ENCODE measurements around the gene EBNA1BP2.

EBNA1BP2 gene

DNA sequence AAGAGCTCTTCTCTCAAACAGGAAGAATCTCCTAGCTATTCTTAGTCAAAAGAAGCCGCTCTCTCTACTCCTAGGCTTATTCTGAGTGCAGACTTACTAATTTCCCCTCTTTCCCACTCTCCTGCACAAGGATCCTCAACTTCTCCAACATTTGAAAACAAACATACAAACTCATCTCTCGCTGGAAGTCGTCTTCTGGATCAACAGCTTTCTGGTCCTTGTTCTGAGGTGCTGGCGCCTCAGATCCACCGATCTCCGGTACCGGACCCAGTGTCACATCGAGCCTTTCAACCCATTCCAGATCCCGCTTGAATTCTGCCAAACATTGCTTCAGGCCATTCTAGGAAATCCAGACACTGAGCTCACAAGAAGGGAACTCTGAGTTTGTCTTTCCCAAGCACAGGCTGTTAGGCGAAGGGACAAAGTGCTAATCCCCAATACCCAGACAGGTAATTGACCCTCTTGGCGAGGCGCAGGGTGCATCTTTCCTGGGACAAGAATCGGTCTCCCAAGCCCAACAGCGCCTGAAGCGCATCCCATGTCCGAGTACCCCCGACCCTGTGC is 696 bp downstream of the EBNA1BP2 start:
- H3K9me3 ChIP-seq (ENCODE audit: control insufficient read depth, insufficient read depth, low read length) = no peaks in the 10 kb centered on the region
- H3K27ac ChIP-seq (ENCODE audit: low read depth, low read length) = no peak overlapping the region
- H3K4me1 ChIP-seq (ENCODE audit: control insufficient read depth, insufficient read depth, low read length) = peaks cover 3% of the 10 kb centered on the region; the same call in 1 of the 2 replicates
- peak overlapping the region; percentile 76; the same call in 1 of the 2 replicates for H3K9ac ChIP-seq (ENCODE audit: low read depth, low read length)
- H3K36me3 ChIP-seq (ENCODE audit: control insufficient read depth, insufficient read depth, low read length) = peaks cover 45% of the 10 kb centered on the region
- peak overlapping the region; percentile 96 for H3K4me3 ChIP-seq (ENCODE audit: low read depth, low read length)
- peaks cover 7% of the 10 kb centered on the region; the same call in 1 of the 2 replicates for H3K27me3 ChIP-seq (ENCODE audit: control insufficient read depth, insufficient read depth, low read length)

DNA sequence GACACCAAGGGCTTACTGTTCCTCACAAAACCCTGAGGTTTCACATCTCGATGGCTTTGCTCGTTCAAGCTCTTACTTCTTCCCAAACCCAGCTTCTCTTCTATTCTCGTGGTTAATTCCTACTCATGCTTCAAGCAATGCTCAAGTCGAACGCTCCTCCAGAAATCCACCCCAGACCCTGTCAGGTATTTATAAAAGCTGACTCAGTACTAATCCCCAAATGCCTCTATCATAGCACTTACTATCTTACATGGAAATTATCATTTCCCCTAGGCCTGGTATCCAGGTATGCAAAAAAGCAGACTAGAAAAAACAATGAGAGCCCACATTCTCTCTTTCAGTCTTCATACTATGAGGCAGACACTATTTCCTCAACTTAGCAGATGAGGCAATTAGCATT is 6.3 kb downstream of the EBNA1BP2 start:
- H3K27ac ChIP-seq (ENCODE audit: low read depth, low read length) = no peak overlapping the region
- H3K36me3 ChIP-seq (ENCODE audit: control insufficient read depth, insufficient read depth, low read length) = peaks cover 79% of the 10 kb centered on the region
- no peaks in the 10 kb centered on the region for H3K27me3 ChIP-seq (ENCODE audit: control insufficient read depth, insufficient read depth, low read length)
- no peak overlapping the region for H3K9ac ChIP-seq (ENCODE audit: low read depth, low read length)
- H3K4me3 ChIP-seq (ENCODE audit: low read depth, low read length) = no peak overlapping the region
- H3K9me3 ChIP-seq (ENCODE audit: control insufficient read depth, insufficient read depth, low read length) = no peaks in the 10 kb centered on the region
- no peaks in the 10 kb centered on the region for H3K4me1 ChIP-seq (ENCODE audit: control insufficient read depth, insufficient read depth, low read length)

- Histone ChIP-seq H3K27ac (ENCODE audit: low read depth, low read length) (no peak overlapping the region), H3K27me3 (ENCODE audit: control insufficient read depth, insufficient read depth, low read length) (no peaks in the 10 kb centered on the region), H3K4me1 (ENCODE audit: control insufficient read depth, insufficient read depth, low read length) (no peaks in the 10 kb centered on the region), H3K36me3 (ENCODE audit: control insufficient read depth, insufficient read depth, low read length) (peaks cover 73% of the 10 kb centered on the region), H3K9ac (ENCODE audit: low read depth, low read length) (no peak overlapping the region), H3K9me3 (ENCODE audit: control insufficient read depth, insufficient read depth, low read length) (no peaks in the 10 kb centered on the region), H3K4me3 (ENCODE audit: low read depth, low read length) (no peak overlapping the region)
Observed at GRCh38 chr1:43165162-43165561, 6.9 kb downstream of the EBNA1BP2 start.

GRCh38 chr1:43156026-43156425 is 16.1 kb downstream of the EBNA1BP2 start:
- Histone ChIP-seq H3K27me3 (ENCODE audit: control insufficient read depth, insufficient read depth, low read length) (no peaks in the 10 kb centered on the region), H3K4me1 (ENCODE audit: control insufficient read depth, insufficient read depth, low read length) (no peaks in the 10 kb centered on the region; the same call in 1 of the 2 replicates), H3K4me3 (ENCODE audit: low read depth, low read length) (no peak overlapping the region), H3K27ac (ENCODE audit: low read depth, low read length) (no peak overlapping the region), H3K36me3 (ENCODE audit: control insufficient read depth, insufficient read depth, low read length) (no peaks in the 10 kb centered on the region), H3K9ac (ENCODE audit: low read depth, low read length) (no peak overlapping the region), H3K9me3 (ENCODE audit: control insufficient read depth, insufficient read depth, low read length) (no peaks in the 10 kb centered on the region)

DNA sequence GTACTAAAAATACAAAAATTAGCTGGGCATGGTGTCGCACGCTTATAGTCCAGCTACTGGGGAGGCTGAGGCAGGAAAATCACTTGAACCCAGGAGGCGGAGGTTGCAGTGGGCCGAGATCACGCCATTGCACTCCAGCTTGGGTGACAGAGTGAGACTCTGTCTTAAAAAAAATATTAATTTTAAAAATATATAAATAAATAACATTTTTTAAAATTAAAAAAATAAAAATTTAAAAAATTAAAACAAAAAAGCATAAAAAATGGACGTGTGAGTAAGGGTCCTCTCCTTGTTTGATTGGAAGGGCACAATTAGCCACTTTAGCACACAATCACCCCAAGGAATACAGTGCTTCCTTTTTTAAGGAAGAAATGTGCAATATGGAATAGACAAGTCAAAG is 18.6 kb downstream of the EBNA1BP2 start:
- H3K27me3 ChIP-seq (ENCODE audit: control insufficient read depth, insufficient read depth, low read length) = no peaks in the 10 kb centered on the region
- no peak overlapping the region for H3K27ac ChIP-seq (ENCODE audit: low read depth, low read length)
- no peaks in the 10 kb centered on the region for H3K9me3 ChIP-seq (ENCODE audit: control insufficient read depth, insufficient read depth, low read length)
- no peak overlapping the region for H3K4me3 ChIP-seq (ENCODE audit: low read depth, low read length)
- peaks cover 4% of the 10 kb centered on the region for H3K4me1 ChIP-seq (ENCODE audit: control insufficient read depth, insufficient read depth, low read length)
- no peak overlapping the region for H3K9ac ChIP-seq (ENCODE audit: low read depth, low read length)
- no peaks in the 10 kb centered on the region for H3K36me3 ChIP-seq (ENCODE audit: control insufficient read depth, insufficient read depth, low read length)

GRCh38 chr1:43152866-43153265 is 19.2 kb downstream of the EBNA1BP2 start:
- no peaks in the 10 kb centered on the region for H3K9me3 ChIP-seq (ENCODE audit: control insufficient read depth, insufficient read depth, low read length)
- H3K9ac ChIP-seq (ENCODE audit: low read depth, low read length) = no peak overlapping the region
- peaks cover 8% of the 10 kb centered on the region for H3K4me1 ChIP-seq (ENCODE audit: control insufficient read depth, insufficient read depth, low read length)
- H3K4me3 ChIP-seq (ENCODE audit: low read depth, low read length) = no peak overlapping the region
- H3K36me3 ChIP-seq (ENCODE audit: control insufficient read depth, insufficient read depth, low read length) = no peaks in the 10 kb centered on the region
- no peaks in the 10 kb centered on the region for H3K27me3 ChIP-seq (ENCODE audit: control insufficient read depth, insufficient read depth, low read length)
- no peak overlapping the region for H3K27ac ChIP-seq (ENCODE audit: low read depth, low read length)

- Histone ChIP-seq H3K4me1 (ENCODE audit: control insufficient read depth, insufficient read depth, low read length) (peaks cover 11% of the 10 kb centered on the region), H3K27me3 (ENCODE audit: control insufficient read depth, insufficient read depth, low read length) (no peaks in the 10 kb centered on the region), H3K9me3 (ENCODE audit: control insufficient read depth, insufficient read depth, low read length) (no peaks in the 10 kb centered on the region), H3K9ac (ENCODE audit: low read depth, low read length) (no peak overlapping the region), H3K27ac (ENCODE audit: low read depth, low read length) (no peak overlapping the region), H3K4me3 (ENCODE audit: low read depth, low read length) (no peak overlapping the region), H3K36me3 (ENCODE audit: control insufficient read depth, insufficient read depth, low read length) (no peaks in the 10 kb centered on the region)
Observed at GRCh38 chr1:43149889-43150288, 22.2 kb downstream of the EBNA1BP2 start.

- Histone ChIP-seq H3K27me3 (ENCODE audit: control insufficient read depth, insufficient read depth, low read length) (no peaks in the 10 kb centered on the region), H3K4me3 (ENCODE audit: low read depth, low read length) (peak overlapping the region; percentile 75), H3K36me3 (ENCODE audit: control insufficient read depth, insufficient read depth, low read length) (no peaks in the 10 kb centered on the region), H3K4me1 (ENCODE audit: control insufficient read depth, insufficient read depth, low read length) (peaks cover 16% of the 10 kb centered on the region), H3K9me3 (ENCODE audit: control insufficient read depth, insufficient read depth, low read length) (no peaks in the 10 kb centered on the region), H3K27ac (ENCODE audit: low read depth, low read length) (no peak overlapping the region), H3K9ac (ENCODE audit: low read depth, low read length) (no peak overlapping the region)
Observed at GRCh38 chr1:43147625-43148327, 24.3 kb downstream of the EBNA1BP2 start.

GRCh38 chr1:43144237-43144636 is 27.9 kb downstream of the EBNA1BP2 start:
- Histone ChIP-seq H3K4me1 (ENCODE audit: control insufficient read depth, insufficient read depth, low read length) (peaks cover 16% of the 10 kb centered on the region), H3K36me3 (ENCODE audit: control insufficient read depth, insufficient read depth, low read length) (no peaks in the 10 kb centered on the region), H3K27me3 (ENCODE audit: control insufficient read depth, insufficient read depth, low read length) (no peaks in the 10 kb centered on the region), H3K27ac (ENCODE audit: low read depth, low read length) (no peak overlapping the region), H3K9ac (ENCODE audit: low read depth, low read length) (no peak overlapping the region), H3K9me3 (ENCODE audit: control insufficient read depth, insufficient read depth, low read length) (no peaks in the 10 kb centered on the region), H3K4me3 (ENCODE audit: low read depth, low read length) (no peak overlapping the region)

- no peaks in the 10 kb centered on the region for H3K36me3 ChIP-seq (ENCODE audit: control insufficient read depth, insufficient read depth, low read length)
- H3K27ac ChIP-seq (ENCODE audit: low read depth, low read length) = no peak overlapping the region
- H3K4me1 ChIP-seq (ENCODE audit: control insufficient read depth, insufficient read depth, low read length) = peaks cover 12% of the 10 kb centered on the region
- peak overlapping the region; percentile 70 for H3K9ac ChIP-seq (ENCODE audit: low read depth, low read length)
- peak overlapping the region; percentile 47 for H3K4me3 ChIP-seq (ENCODE audit: low read depth, low read length)
- H3K9me3 ChIP-seq (ENCODE audit: control insufficient read depth, insufficient read depth, low read length) = no peaks in the 10 kb centered on the region
- H3K27me3 ChIP-seq (ENCODE audit: control insufficient read depth, insufficient read depth, low read length) = no peaks in the 10 kb centered on the region
Observed at GRCh38 chr1:43143441-43143888, 28.6 kb downstream of the EBNA1BP2 start.

DNA sequence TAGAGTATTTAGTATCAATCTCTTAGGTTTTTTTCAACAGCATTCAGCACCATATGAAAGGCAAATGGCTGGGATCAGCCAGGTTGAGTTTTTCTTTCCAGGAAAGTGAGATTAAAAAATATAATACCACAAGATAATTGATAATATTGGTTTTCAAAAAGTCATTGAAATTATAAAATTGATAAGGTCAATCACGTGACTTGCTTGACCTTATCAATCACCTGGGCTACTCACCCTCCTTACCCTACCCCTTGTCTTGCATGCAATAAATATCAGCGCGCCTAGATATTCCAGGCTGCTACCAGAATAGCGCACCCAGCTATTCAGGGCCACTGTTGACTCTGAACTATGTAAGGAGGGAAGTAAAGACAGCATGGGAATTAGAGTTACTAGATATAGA is 31.5 kb downstream of the EBNA1BP2 start:
- Histone ChIP-seq H3K27ac (ENCODE audit: low read depth, low read length) (no peak overlapping the region), H3K9me3 (ENCODE audit: control insufficient read depth, insufficient read depth, low read length) (peaks cover under 1% of the 10 kb centered on the region; the same call in 1 of the 2 replicates), H3K4me1 (ENCODE audit: control insufficient read depth, insufficient read depth, low read length) (peaks cover 5% of the 10 kb centered on the region), H3K4me3 (ENCODE audit: low read depth, low read length) (no peak overlapping the region), H3K36me3 (ENCODE audit: control insufficient read depth, insufficient read depth, low read length) (no peaks in the 10 kb centered on the region), H3K27me3 (ENCODE audit: control insufficient read depth, insufficient read depth, low read length) (no peaks in the 10 kb centered on the region), H3K9ac (ENCODE audit: low read depth, low read length) (no peak overlapping the region)

Data from HUES48 (cell line).